ENCODE measurements around the gene PSD4. TPM values are rescaled to one million over a fixed set of nuclear protein-coding genes. Genes with fewer than 3 reads are reported as not detected.

Gene PSD4
- total RNA-seq, 6 donors from 2014 or later: 44.0 to 101 (median 60.4) TPM

GRCh38 chr2:113164215-113164929 is 9.4 kb upstream of the PSD4 start:
- no peak for DNase-seq
- H3K27ac ChIP-seq: no peak overlapping the region
- TF ChIP-seq POLR2A (IDR thresholded peaks at IDR 0.05): no peak
- TF ChIP-seq CTCF (IDR thresholded peaks at IDR 0.05): no peak
- no peak for TF ChIP-seq EP300 (IDR thresholded peaks at IDR 0.05)
- no peak for TF ChIP-seq POLR2AphosphoS5 (IDR thresholded peaks at IDR 0.05)

DNA sequence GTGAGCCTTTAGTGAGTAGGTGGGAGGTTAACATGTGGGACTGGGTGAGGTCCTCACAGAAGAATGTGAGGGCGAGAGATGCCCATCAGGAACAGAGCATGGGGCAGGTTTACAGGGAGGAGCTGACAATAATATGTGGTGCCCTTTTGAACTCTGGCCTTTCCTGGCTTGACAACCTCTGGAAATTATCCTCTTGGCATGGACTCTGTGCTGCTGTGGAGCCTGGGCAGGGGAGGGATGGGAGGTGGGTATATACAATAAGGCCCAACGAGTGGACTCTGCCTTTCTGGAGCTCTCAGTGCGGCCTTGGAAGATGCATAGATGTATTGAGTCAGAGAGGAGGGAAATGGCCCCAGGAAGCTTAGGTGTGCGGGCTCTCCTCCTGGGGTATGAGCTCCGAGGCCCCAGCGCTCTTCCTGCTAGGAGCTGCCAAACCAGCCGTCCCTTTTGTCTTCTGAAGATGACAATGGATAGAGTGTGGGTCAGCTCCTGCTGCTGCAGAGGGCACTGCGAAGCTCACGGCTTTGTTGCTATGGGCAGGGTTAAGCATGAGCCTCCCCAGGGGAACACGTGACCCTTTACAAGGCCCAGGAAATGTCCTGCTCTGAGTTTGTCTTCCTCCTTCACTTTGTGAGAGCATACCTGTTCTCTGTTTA is 8.7 kb upstream of the PSD4 start:
- Histone ChIP-seq H3K27me3 (no peaks in the 10 kb centered on the region), H3K9me3 (no peaks in the 10 kb centered on the region), H3K36me3 (no peaks in the 10 kb centered on the region), H3K4me3 (no peak overlapping the region), H3K27ac (no peak overlapping the region), H3K4me1 (peaks cover 0 to 7% (median 3%) of the 10 kb centered on the region in 4 donors)
- WGBS, 2 donors: 76 to 84% methylated on average over 8 to 10 of the region's 10 CpGs
- DNase-seq (no peak), ATAC-seq (ENCODE audit: low FRiP score in 2 of 2) (peak in 1 of 2 donors; percentile 85)
- TF ChIP-seq EP300 (IDR thresholded peaks at IDR 0.05): no peak
- TF ChIP-seq POLR2AphosphoS5 (IDR thresholded peaks at IDR 0.05): no peak
- no peak for TF ChIP-seq CTCF (IDR thresholded peaks at IDR 0.05)

More at GRCh38 chr2:113164215-113164929, 9.4 kb upstream of the PSD4 start:
- Histone ChIP-seq H3K4me1 (peaks cover 0 to 7% (median 3%) of the 10 kb centered on the region in 4 donors), H3K9me3 (no peaks in the 10 kb centered on the region), H3K4me3 (no peak overlapping the region), H3K36me3 (no peaks in the 10 kb centered on the region), H3K27me3 (no peaks in the 10 kb centered on the region)
- WGBS, 2 donors: 73 to 76% methylated on average over 11 of the region's 11 CpGs
- no peak for ATAC-seq (ENCODE audit: low FRiP score in 2 of 2)

DNA sequence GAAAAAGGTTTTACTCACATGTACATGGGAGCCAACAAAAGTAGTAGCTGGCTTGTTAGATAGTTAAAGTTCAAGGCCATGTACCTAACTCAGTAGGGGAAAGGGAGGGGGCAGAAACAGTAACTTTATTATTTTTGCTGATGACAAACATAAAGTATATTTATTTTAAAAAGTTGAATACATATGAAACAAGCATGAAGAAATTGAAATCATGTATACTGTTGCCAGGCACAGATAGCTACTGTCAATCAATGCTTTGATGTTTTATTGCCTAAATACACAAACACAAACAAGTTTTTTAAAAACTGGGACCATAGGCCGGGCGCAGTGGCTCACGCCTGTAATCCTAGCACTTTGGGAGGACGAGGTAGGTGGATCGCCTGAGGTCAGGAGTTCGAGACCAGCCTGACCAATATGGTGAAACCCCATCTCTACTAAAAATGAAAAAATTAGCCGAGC is 7.6 kb upstream of the PSD4 start:
- Histone ChIP-seq H3K27me3 (no peaks in the 10 kb centered on the region), H3K36me3 (no peaks in the 10 kb centered on the region), H3K9me3 (no peaks in the 10 kb centered on the region), H3K4me3 (no peak overlapping the region), H3K27ac (no peak overlapping the region), H3K4me1 (peaks cover 0 to 7% (median 3%) of the 10 kb centered on the region in 4 donors)
- ATAC-seq (ENCODE audit: low FRiP score in 2 of 2): no peak
- no peak for TF ChIP-seq EP300 (IDR thresholded peaks at IDR 0.05)
- no peak for TF ChIP-seq POLR2A (IDR thresholded peaks at IDR 0.05)
- no peak for TF ChIP-seq POLR2AphosphoS5 (IDR thresholded peaks at IDR 0.05)
- TF ChIP-seq CTCF (IDR thresholded peaks at IDR 0.05): no peak
- 88 to 94% methylated on average over 7 of the region's 7 CpGs for WGBS, 2 donors
- no peak for DNase-seq

GRCh38 chr2:113167115-113167932 is 6.4 kb upstream of the PSD4 start:
- peaks cover 0 to 7% (median 3%) of the 10 kb centered on the region in 4 donors for H3K4me1 ChIP-seq
- ATAC-seq (ENCODE audit: low FRiP score in 2 of 2) (peak; percentile 73 to 84), DNase-seq (peak in 1 of 2 donors; percentile 62)
- no peak for TF ChIP-seq POLR2A (IDR thresholded peaks at IDR 0.05)
- TF ChIP-seq CTCF (IDR thresholded peaks at IDR 0.05): no peak
- no peak for TF ChIP-seq POLR2AphosphoS5 (IDR thresholded peaks at IDR 0.05)
- TF ChIP-seq EP300 (IDR thresholded peaks at IDR 0.05): no peak
- H3K9me3 ChIP-seq: no peaks in the 10 kb centered on the region
- no peaks in the 10 kb centered on the region for H3K36me3 ChIP-seq
- H3K4me3 ChIP-seq: no peak overlapping the region
- peak overlapping the region in 3 of 4 donors; percentile 21 to 41 (median 21) for H3K27ac ChIP-seq
- H3K27me3 ChIP-seq: no peaks in the 10 kb centered on the region
- 50 to 58% methylated on average over 12 of the region's 12 CpGs for WGBS, 2 donors
